PC-9 (cell line): Measurements from ENCODE around the gene UROD.

Experiments
- EZH2 ChIP-seq: fragments of 200-600 bp; sonication (generic); IDR thresholded peaks from 2 replicates; pipeline ENCODE4 v1.8.0; 2017; ENCODE audit warnings: antibody characterized with exemption, low read depth
- TF ChIP-seq, protein P1 (sequence below): fragments of 200-600 bp; sonication (generic); conservative IDR thresholded peaks from 2 replicates; pipeline ENCODE4 v1.6.1; 2017; ENCODE audit warnings: mixed run types, antibody characterized with exemption, mild to moderate bottlenecking, moderate library complexity

GRCh38 chr1:45010855-45011811 is 921 bp upstream of the UROD start, which contains the start of gene HECTD3:
- TF ChIP-seq, protein P1, sequence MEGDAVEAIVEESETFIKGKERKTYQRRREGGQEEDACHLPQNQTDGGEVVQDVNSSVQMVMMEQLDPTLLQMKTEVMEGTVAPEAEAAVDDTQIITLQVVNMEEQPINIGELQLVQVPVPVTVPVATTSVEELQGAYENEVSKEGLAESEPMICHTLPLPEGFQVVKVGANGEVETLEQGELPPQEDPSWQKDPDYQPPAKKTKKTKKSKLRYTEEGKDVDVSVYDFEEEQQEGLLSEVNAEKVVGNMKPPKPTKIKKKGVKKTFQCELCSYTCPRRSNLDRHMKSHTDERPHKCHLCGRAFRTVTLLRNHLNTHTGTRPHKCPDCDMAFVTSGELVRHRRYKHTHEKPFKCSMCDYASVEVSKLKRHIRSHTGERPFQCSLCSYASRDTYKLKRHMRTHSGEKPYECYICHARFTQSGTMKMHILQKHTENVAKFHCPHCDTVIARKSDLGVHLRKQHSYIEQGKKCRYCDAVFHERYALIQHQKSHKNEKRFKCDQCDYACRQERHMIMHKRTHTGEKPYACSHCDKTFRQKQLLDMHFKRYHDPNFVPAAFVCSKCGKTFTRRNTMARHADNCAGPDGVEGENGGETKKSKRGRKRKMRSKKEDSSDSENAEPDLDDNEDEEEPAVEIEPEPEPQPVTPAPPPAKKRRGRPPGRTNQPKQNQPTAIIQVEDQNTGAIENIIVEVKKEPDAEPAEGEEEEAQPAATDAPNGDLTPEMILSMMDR = no peak
- TF ChIP-seq EZH2 = no peak
